H1 (cell line): ENCODE results near the gene MMS19. TPM values are rescaled to one million over a fixed set of nuclear protein-coding genes. Genes with fewer than 3 reads are reported as not detected.

Experiments used
- CTCF ChIA-PET: fragments of 300-600 bp; sonication (Branson Sonifier 250); formaldehyde crosslinking; loops from one replicate; lab custom pipeline; 2021; ENCODE audit not compliant: partially characterized antibody; lab: Charles Lee
- POLR2A ChIA-PET: fragments of 300-600 bp; sonication (Branson Sonifier 250); formaldehyde crosslinking; loops from one replicate; lab custom pipeline; 2021; ENCODE audit warnings: inconsistent platforms; ENCODE audit not compliant: partially characterized antibody; lab: Charles Lee
- DNase-seq, 2 experiments: peaks; one replicate each; pipeline versions ENCODE4 v3.0.0 to v3.0.0-alpha.2; 2010 to 2022; ENCODE audit warnings: low spot score in 2 of 2, low read depth in 1 of 2, mixed read lengths in 1 of 2
- FAIRE-seq: peaks from 2 replicates; lab custom pipeline; 2011; peaks lifted over from hg19 to GRCh38; lab: Jason Lieb, UNC
- H2AFZ ChIP-seq: 2 replicates; pipeline ENCODE4 v1.8.1; 2012; ENCODE audit warnings: low read length, inconsistent platforms
- H2AK5ac ChIP-seq: 2 replicates; pipeline ENCODE4 v1.6.1; 2013; ENCODE audit warnings: low read depth, low read length
- H2BK120ac ChIP-seq: replicated peaks from 2 replicates; pipeline ENCODE3; 2013; ENCODE audit warnings: low read depth, low read length, inconsistent platforms
- H2BK12ac ChIP-seq: 2 replicates; pipeline ENCODE4 v1.6.1; 2013; ENCODE audit warnings: low read depth, low read length
- H2BK15ac ChIP-seq: 2 replicates; pipeline ENCODE4 v1.6.1; 2013; ENCODE audit warnings: low read length
- H2BK20ac ChIP-seq: 2 replicates; pipeline ENCODE4 v1.6.1; 2013; ENCODE audit warnings: low read length
- H2BK5ac ChIP-seq: 2 replicates; pipeline ENCODE4 v1.6.1; 2013; ENCODE audit warnings: low read depth, low read length
- H3K14ac ChIP-seq: 2 replicates; pipeline ENCODE4 v1.6.1; 2013; ENCODE audit warnings: inconsistent platforms; ENCODE audit not compliant: insufficient read length
- H3K18ac ChIP-seq: 2 replicates; pipeline ENCODE4 v1.6.1; 2013; ENCODE audit warnings: low read length; ENCODE audit errors: extremely low read depth
- H3K23ac ChIP-seq: 2 replicates; pipeline ENCODE4 v1.6.1; 2013; ENCODE audit warnings: inconsistent platforms; ENCODE audit not compliant: insufficient read length
- H3K23me2 ChIP-seq: 2 replicates; pipeline ENCODE4 v1.6.1; 2013; ENCODE audit warnings: low read depth, low read length
- H3K27ac ChIP-seq: 2 replicates; pipeline ENCODE4 v1.6.1; 2011; ENCODE audit warnings: low read depth, low read length, inconsistent platforms
- H3K27me3 ChIP-seq, 4 experiments: replicated peaks in 1 of 4; 1 replicate in 1 of 4; 2 replicates in 3 of 4; pipeline versions ENCODE4 v1.6.1 to v1.8.1; 2011 to 2013; ENCODE audit warnings: low read length in 3 of 4, mild to moderate bottlenecking in 3 of 4, inconsistent platforms in 2 of 4, mixed read lengths in 2 of 4, moderate library complexity in 1 of 4; ENCODE audit not compliant: control insufficient read depth in 3 of 4, insufficient read depth in 3 of 4; ENCODE audit errors: extremely low read depth in 1 of 4
- H3K36me3 ChIP-seq, 4 experiments: 2 replicates each; pipeline versions ENCODE4 v1.6.1 to v1.8.1; 2011 to 2013; ENCODE audit warnings: mild to moderate bottlenecking in 4 of 4, low read length in 3 of 4, moderate library complexity in 2 of 4, control low read depth in 1 of 4, inconsistent platforms in 1 of 4; ENCODE audit not compliant: insufficient read depth in 4 of 4, control insufficient read depth in 2 of 4
- H3K4ac ChIP-seq: replicated peaks from 2 replicates; pipeline ENCODE3; 2013; ENCODE audit warnings: low read length, low read depth, mixed read lengths, inconsistent platforms; ENCODE audit not compliant: insufficient read length
- H3K4me1 ChIP-seq, 4 experiments: replicated peaks in 1 of 4; 1 replicate in 1 of 4; 2 replicates in 3 of 4; pipeline versions ENCODE4 v1.6.1 to v1.8.1; 2011 to 2013; ENCODE audit warnings: low read length in 3 of 4, inconsistent platforms in 2 of 4, mixed read lengths in 1 of 4; ENCODE audit not compliant: insufficient read depth in 4 of 4, control insufficient read depth in 3 of 4
- H3K4me2 ChIP-seq, 2 experiments: 2 replicates each; pipeline versions ENCODE4 v1.6.1 to v1.8.1; 2011 to 2013; ENCODE audit warnings: low read depth in 2 of 2, low read length in 2 of 2, control low read depth in 1 of 2, inconsistent platforms in 1 of 2, mild to moderate bottlenecking in 1 of 2; ENCODE audit not compliant: insufficient read depth in 1 of 2
- H3K4me3 ChIP-seq, 4 experiments: fragments of 200-600, 300-600 bp in 1 of 4; sonication (generic), shearing (Covaris generic), sonication (Bioruptor Twin) in 1 of 4; 2 replicates each; pipeline versions ENCODE4 v1.5.1 to v1.8.1; 2011 to 2016; ENCODE audit warnings: low read length in 4 of 4, low read depth in 3 of 4, control low read depth in 2 of 4, inconsistent platforms in 2 of 4, mild to moderate bottlenecking in 2 of 4, mixed read lengths in 1 of 4, moderate library complexity in 1 of 4; ENCODE audit not compliant: insufficient read depth in 2 of 4; ENCODE audit errors: extremely low read depth in 1 of 4
- H3K56ac ChIP-seq: replicated peaks from 2 replicates; pipeline ENCODE3; 2013; ENCODE audit warnings: low read depth, mild to moderate bottlenecking, mixed read lengths, low read length, inconsistent platforms; ENCODE audit not compliant: insufficient read length
- H3K79me1 ChIP-seq: 2 replicates; pipeline ENCODE4 v1.6.1; 2013; ENCODE audit warnings: low read depth, low read length, control low read depth
- H3K79me2 ChIP-seq, 2 experiments: 2 replicates each; pipeline versions ENCODE4 v1.6.1 to v1.8.1; 2012 to 2013; ENCODE audit warnings: low read length in 2 of 2, mild to moderate bottlenecking in 2 of 2, inconsistent platforms in 1 of 2; ENCODE audit not compliant: insufficient read depth in 2 of 2, control insufficient read depth in 1 of 2
- H3K9ac ChIP-seq, 4 experiments: replicated peaks in 1 of 4; 1 replicate in 1 of 4; 2 replicates in 3 of 4; pipeline versions ENCODE4 v1.6.1 to v1.8.1; 2011 to 2013; ENCODE audit warnings: low read depth in 3 of 4, low read length in 3 of 4, control low read depth in 2 of 4, mild to moderate bottlenecking in 2 of 4, moderate library complexity in 2 of 4, inconsistent platforms in 1 of 4; ENCODE audit errors: extremely low read depth in 1 of 4
- H3K9me3 ChIP-seq, 2 experiments: 2 replicates each; pipeline versions ENCODE4 v1.6.1 to v1.8.1; 2012 to 2013; ENCODE audit warnings: mild to moderate bottlenecking in 2 of 2, moderate library complexity in 2 of 2, control low read depth in 1 of 2, inconsistent platforms in 1 of 2, low read depth in 1 of 2, low read length in 1 of 2, mixed read lengths in 1 of 2; ENCODE audit not compliant: insufficient read depth in 2 of 2
- H4K20me1 ChIP-seq, 2 experiments: replicated peaks in 1 of 2; 2 replicates each; pipeline versions ENCODE3 to v1.8.1; 2011 to 2013; ENCODE audit warnings: inconsistent platforms in 2 of 2, low read length in 2 of 2, mild to moderate bottlenecking in 1 of 2; ENCODE audit not compliant: insufficient read depth in 2 of 2, control insufficient read depth in 1 of 2
- H4K5ac ChIP-seq: 2 replicates; pipeline ENCODE4 v1.6.1; 2013; ENCODE audit warnings: low read length, low read depth, mixed read lengths, inconsistent platforms; ENCODE audit not compliant: insufficient read length
- H4K8ac ChIP-seq: 2 replicates; pipeline ENCODE4 v1.8.0; 2013; ENCODE audit warnings: mild to moderate bottlenecking, moderate library complexity, low read length, inconsistent platforms; ENCODE audit not compliant: insufficient read depth; ENCODE audit errors: extremely low read depth
- H4K91ac ChIP-seq: replicated peaks from 2 replicates; pipeline ENCODE3; 2013; ENCODE audit warnings: low read length, mixed read lengths, inconsistent platforms; ENCODE audit not compliant: insufficient read length
- CBX5 ChIP-seq: fragments of 300-800, 300-1000 bp; sonication (generic); IDR thresholded peaks from 2 replicates; pipeline ENCODE4 v1.7.1; 2016; ENCODE audit warnings: antibody characterized with exemption, low read length, low read depth
- CEBPB ChIP-seq: IDR thresholded peaks from 2 replicates; pipeline ENCODE4 v1.6.1; 2012; ENCODE audit warnings: low read depth, low read length
- CTCF ChIP-seq, 3 experiments: IDR thresholded peaks; 1 replicate in 2 of 3; 2 replicates in 1 of 3; pipeline versions ENCODE4 v1.5.1 to v1.6.1; 2011; ENCODE audit warnings: low read length in 3 of 3, mild to moderate bottlenecking in 3 of 3, inconsistent platforms in 2 of 3, low read depth in 1 of 3, moderate library complexity in 1 of 3; ENCODE audit not compliant: insufficient read depth in 1 of 3; ENCODE audit errors: control extremely low read depth in 1 of 3
- EGR1 ChIP-seq: IDR thresholded peaks from 2 replicates; pipeline ENCODE4 v1.6.1; 2011; ENCODE audit warnings: low read depth, low read length, borderline replicate concordance
- PHF8 ChIP-seq: fragments of 200-600 bp; sonication (generic); conservative IDR thresholded peaks from 2 replicates; pipeline ENCODE4 v1.7.1; 2012; ENCODE audit warnings: low read depth, mild to moderate bottlenecking, inconsistent platforms, low read length, moderate library complexity
- POLR2AphosphoS5 ChIP-seq: IDR thresholded peaks from 2 replicates; pipeline ENCODE4 v1.6.1; 2011; ENCODE audit warnings: low read depth, low read length
- RBBP5 ChIP-seq: IDR thresholded peaks from 2 replicates; pipeline ENCODE4 v1.7.1; 2012; ENCODE audit warnings: low read depth, mild to moderate bottlenecking, inconsistent platforms, low read length, moderate library complexity, borderline replicate concordance
- RNF2 ChIP-seq: fragments of 200-900, 300-1000 bp; sonication (generic); IDR thresholded peaks from 2 replicates; pipeline ENCODE4 v1.7.1; 2016; ENCODE audit warnings: borderline replicate concordance, low read depth, mild to moderate bottlenecking, antibody characterized with exemption, low read length; ENCODE audit not compliant: poor library complexity, severe bottlenecking; ENCODE audit errors: missing control alignments
- RXRA ChIP-seq: IDR thresholded peaks from 2 replicates; pipeline ENCODE4 v1.6.1; 2011; ENCODE audit warnings: low read depth, mild to moderate bottlenecking, low read length, moderate library complexity; ENCODE audit not compliant: insufficient read depth
- TBP ChIP-seq: IDR thresholded peaks from 2 replicates; pipeline ENCODE4 v1.6.1; 2011; ENCODE audit warnings: low read depth, low read length, improper control_type of control experiment
- TEAD4 ChIP-seq: IDR thresholded peaks from 2 replicates; pipeline ENCODE4 v1.6.1; 2012; ENCODE audit warnings: low read depth, low read length, inconsistent platforms, mixed read lengths
- WGBS, 2 experiments: shearing (Covaris generic) in 1 of 2; methylation state at CpG; one replicate each; pipeline versions ENCODE4 v1.1.6 to v1.1.7; 2013 to 2015; ENCODE audit warnings: low lambda C conversion rate in 2 of 2, mixed read lengths in 2 of 2, inconsistent platforms in 1 of 2, low coverage in 1 of 2, missing lambda C conversion rate in 1 of 2; ENCODE audit not compliant: insufficient replicate concordance in 2 of 2, insufficient coverage in 1 of 2, insufficient read length in 1 of 2; ENCODE audit errors: extremely low coverage in 1 of 2, missing lambda C conversion rate in 1 of 2; 5-methylcytosine and 5-hydroxymethylcytosine counted together
- polyA plus RNA-seq, 7 experiments: library from polyadenylated mRNA; depleted of rRNA in 3 of 7; stranded (reverse) in 5 of 7; unstranded in 2 of 7; fragments of >200 nt in 5 of 7; fragments of 200-250 nt in 2 of 7; gene quantifications; 1 replicate in 5 of 7; 2 replicates in 1 of 7; 4 replicates in 1 of 7; pipeline versions ENCODE4 v1.2.1 to v1.2.3, GENCODE V29; 2011 to 2013; ENCODE audit warnings: missing spikeins in 2 of 7, mixed read lengths in 2 of 7
- total RNA-seq: library from RNA; stranded (reverse); fragmentation: NEBNext Ultra II Directional; extraction: Animal tissue kit (Norgen Biotek cat#: 25700); gene quantifications from 2 replicates; pipeline ENCODE4 v1.2.1, GENCODE V29; 2021

MMS19 gene
- total and polyA plus RNA-seq, 2 of the 8 experiments (the other 6 are each of a cell fraction or from before 2014, with no cell fraction given) = 130 to 221 TPM

GRCh38 chr10:97466755-97467154 is 31.5 kb downstream of the MMS19 start:
- Histone ChIP-seq H4K91ac (no peak overlapping the region), H3K4ac (no peak overlapping the region), H2AFZ (no peak overlapping the region), H3K23me2 (no peaks in the 10 kb centered on the region), H2AK5ac (no peak overlapping the region), H3K79me1 (no peaks in the 10 kb centered on the region), H2BK12ac (no peak overlapping the region), H3K27ac (no peak overlapping the region), H4K8ac (no peak overlapping the region), H2BK20ac (no peak overlapping the region), H4K20me1 (peaks cover 3 to 4% of the 10 kb centered on the region in 2 experiments), H2BK5ac (no peak overlapping the region), H3K4me1 (no peaks in the 10 kb centered on the region), H3K27me3 (no peaks in the 10 kb centered on the region), H3K18ac (no peak overlapping the region), H4K5ac (no peak overlapping the region), H3K23ac (no peak overlapping the region), H3K79me2 (no peaks in the 10 kb centered on the region), H3K9ac (no peak overlapping the region), H3K56ac (no peak overlapping the region), H2BK120ac (no peak overlapping the region), H3K4me2 (no peak overlapping the region), H3K36me3 (peaks cover 30 to 86% (median 66%) of the 10 kb centered on the region in 4 experiments), H3K14ac (no peak overlapping the region), H3K4me3 (no peak overlapping the region), H2BK15ac (no peak overlapping the region), H3K9me3 (no peaks in the 10 kb centered on the region)
- FAIRE-seq (no peak), DNase-seq (no peak)
- POLR2A ChIA-PET = interaction anchor here (0.9 to 12.5 kb wide), 8 partner anchors 9 to 66 kb away, joined by 3 to 105 read pairs (median 4); no protein-coding TSS in a partner anchor
- 88% methylated on average over 4 of the region's 4 CpGs; no CpG with 5 or more reads in 1 of the 2 experiments for WGBS, 2 experiments
- CTCF ChIA-PET = interaction anchor here (0.6 to 5.5 kb wide), 15 partner anchors 9 to 147 kb away, joined by 3 to 65 read pairs (median 6); partner anchors contain the start of gene ANKRD2
- TF ChIP-seq CBX5 (no peak), POLR2AphosphoS5 (no peak), CEBPB (no peak), RXRA (no peak), TEAD4 (no peak), PHF8 (no peak), RNF2 (no peak), TBP (no peak), CTCF (IDR thresholded peaks at IDR 0.05; ENCODE audit: control extremely low read depth in 1 of 3, insufficient read depth in 1 of 3, low read depth in 1 of 3, low read length in 3 of 3) (no peak), RBBP5 (no peak), EGR1 (no peak)
